Measurements from ENCODE around the gene TMCC2. TPM values are rescaled to one million over a fixed set of nuclear protein-coding genes. Genes with fewer than 3 reads are reported as not detected.

TMCC2 gene
- total RNA-seq, 1 experiment from 2014 or later: 3.1 TPM

- ATAC-seq: 0 out of 2 replicates have a peak, but pooled peaks have one; percentile 60
- POLR2A ChIA-PET: no interaction called here
Observed at GRCh38 chr1:205261946-205262691, 34.4 kb downstream of the TMCC2 start.

GRCh38 chr1:205262731-205263171 lies 35.0 kb downstream of the TMCC2 start:
- DNase-seq (ENCODE audit: low read depth, low spot score): no peak
- no TSS peak for BruUV-seq (replicated peaks)
- H3K27ac ChIP-seq (ENCODE audit: low read length): no peak overlapping the region
- ATAC-seq: no peak
- H3K27me3 ChIP-seq (ENCODE audit: control insufficient read depth, insufficient read depth, low read length): no peaks in the 10 kb centered on the region
- H3K4me1 ChIP-seq (ENCODE audit: control insufficient read depth, insufficient read depth, low read length): peaks cover 4% of the 10 kb centered on the region
- no peaks in the 10 kb centered on the region for H3K9me3 ChIP-seq (ENCODE audit: control insufficient read depth, insufficient read depth, low read depth, low read length)
- ChIA-PET CTCF (interaction anchor here (1.1 kb wide), 1 partner anchor 25 kb away, joined by 6 read pairs; no protein-coding TSS in a partner anchor), POLR2A (no interaction called here)
- H3K36me3 ChIP-seq (ENCODE audit: control insufficient read depth, insufficient read depth, low read length): no peaks in the 10 kb centered on the region
- no peak overlapping the region for H3K4me3 ChIP-seq (ENCODE audit: low read depth in 2 of 2, low read length in 2 of 2)
- no peak for TF ChIP-seq SIN3A (IDR thresholded peaks at IDR 0.05; ENCODE audit: borderline replicate concordance, insufficient read depth, low read depth, low read length)
- TF ChIP-seq POLR2AphosphoS5 (IDR thresholded peaks at IDR 0.05; ENCODE audit: low read depth, low read length): no peak
- TF ChIP-seq CTCF (IDR thresholded peaks at IDR 0.05): no peak
- TF ChIP-seq REST (IDR thresholded peaks at IDR 0.05; ENCODE audit: insufficient read depth in 1 of 2, low read depth in 2 of 2, low read length in 1 of 2): no peak
- no peak for TF ChIP-seq TCF7L2 (IDR thresholded peaks at IDR 0.05; ENCODE audit: low read depth, low read length)
- intact Hi-C loops (cut with micrococcal nuclease; ENCODE audit: unreplicated experiment) (no loop called here), in situ Hi-C loops (cut with HindIII; ENCODE audit: low pct_unique_long_range_greater_than_20kb, low sequenced_read_pairs) (no loop called here)

More at GRCh38 chr1:205261946-205262691, 34.4 kb downstream of the TMCC2 start:
- DNase-seq (ENCODE audit: low read depth, low spot score): no peak
- BruUV-seq (replicated peaks): no TSS peak
- TF ChIP-seq CTCF (IDR thresholded peaks at IDR 0.05) (no peak), TCF7L2 (IDR thresholded peaks at IDR 0.05; ENCODE audit: low read depth, low read length) (no peak), POLR2AphosphoS5 (IDR thresholded peaks at IDR 0.05; ENCODE audit: low read depth, low read length) (no peak), SIN3A (IDR thresholded peaks at IDR 0.05; ENCODE audit: borderline replicate concordance, insufficient read depth, low read depth, low read length) (no peak), REST (IDR thresholded peaks at IDR 0.05; ENCODE audit: insufficient read depth in 1 of 2, low read depth in 2 of 2, low read length in 1 of 2) (no peak)
- peaks cover 4% of the 10 kb centered on the region for H3K4me1 ChIP-seq (ENCODE audit: control insufficient read depth, insufficient read depth, low read length)
- no peaks in the 10 kb centered on the region for H3K36me3 ChIP-seq (ENCODE audit: control insufficient read depth, insufficient read depth, low read length)
- no peak overlapping the region for H3K4me3 ChIP-seq (ENCODE audit: low read depth in 2 of 2, low read length in 2 of 2)
- H3K9me3 ChIP-seq (ENCODE audit: control insufficient read depth, insufficient read depth, low read depth, low read length): no peaks in the 10 kb centered on the region
- no peak overlapping the region for H3K27ac ChIP-seq (ENCODE audit: low read length)
- in situ Hi-C loops (cut with HindIII; ENCODE audit: low pct_unique_long_range_greater_than_20kb, low sequenced_read_pairs) (no loop called here), intact Hi-C loops (cut with micrococcal nuclease; ENCODE audit: unreplicated experiment) (no loop called here)
- CTCF ChIA-PET: interaction anchor here (1.1 kb wide), 1 partner anchor 26 kb away, joined by 6 read pairs; no protein-coding TSS in a partner anchor
- no peaks in the 10 kb centered on the region for H3K27me3 ChIP-seq (ENCODE audit: control insufficient read depth, insufficient read depth, low read length)
